ENCODE measurements around the gene LONP2.
"Not testable (repeated sequence)": the region's sequence is repeated elsewhere in the genome, so short reads cannot be mapped to it uniquely, and the experiment has no call there.

LONP2 gene

DNA sequence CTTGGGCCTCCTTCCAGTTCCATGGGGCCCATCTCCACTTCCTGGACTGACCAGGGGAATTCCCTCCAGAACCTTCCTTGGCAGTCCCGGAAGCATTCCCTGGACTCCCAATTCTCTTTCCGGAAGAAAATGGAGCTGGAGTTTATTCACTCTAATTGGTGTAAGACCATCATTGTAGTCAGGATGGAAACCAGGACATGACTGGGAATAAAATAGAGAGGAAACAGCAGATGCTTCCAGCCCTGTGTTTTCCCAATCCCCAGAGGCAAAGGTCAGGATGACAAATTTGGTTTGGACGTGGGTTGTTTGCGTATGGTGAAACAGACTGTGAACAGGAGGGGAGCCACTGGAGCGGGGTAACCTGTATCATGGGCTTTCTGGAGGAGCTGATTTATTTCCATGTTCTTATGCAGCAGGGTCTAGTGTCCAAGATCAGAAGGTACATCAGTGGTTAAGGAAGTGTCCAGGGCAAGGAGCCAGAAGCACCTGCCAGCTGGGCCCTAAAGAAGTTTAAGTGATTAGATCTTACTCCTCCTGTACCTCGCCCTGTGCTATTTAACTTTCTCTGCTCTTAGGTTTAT lies 8.5 kb upstream of the LONP2 start:
- no peak for DNase-seq

DNA sequence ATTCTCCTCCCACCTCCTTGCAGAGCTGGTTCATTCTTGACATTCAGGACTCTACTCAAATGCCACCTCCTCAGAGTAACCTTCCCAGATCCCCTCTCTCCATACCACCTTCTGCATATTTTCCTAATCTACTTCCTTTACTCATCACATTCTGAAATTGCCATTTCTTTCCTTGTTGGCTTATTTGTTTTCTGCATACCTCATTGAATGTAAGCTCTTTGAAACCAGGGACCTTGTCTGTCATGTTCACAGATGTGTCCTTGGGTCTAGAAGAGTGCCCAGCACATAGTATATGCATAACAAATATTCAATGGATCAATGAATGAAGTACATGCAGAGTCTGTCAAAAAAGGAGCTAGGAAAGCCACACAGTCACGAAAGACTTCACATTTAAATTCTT lies 7.8 kb upstream of the LONP2 start:
- no peak for DNase-seq

DNA sequence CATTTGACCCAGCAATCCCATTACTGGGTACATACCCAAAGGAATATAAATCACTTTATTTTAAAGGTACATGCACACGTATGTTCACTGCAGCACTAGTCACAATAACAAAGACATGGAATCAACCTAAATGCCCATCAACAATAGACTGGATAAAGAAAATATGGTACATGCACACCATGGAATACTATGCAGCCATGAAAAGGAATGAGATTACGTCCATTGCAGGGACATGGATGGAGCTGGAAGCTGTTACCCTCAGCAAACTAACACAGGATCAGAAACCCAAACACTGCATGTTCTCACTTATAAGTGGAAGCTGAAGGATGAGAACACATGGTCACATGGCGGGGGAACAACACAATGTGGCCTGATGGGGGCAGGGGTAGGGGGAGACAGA lies 4.0 kb upstream of the LONP2 start:
- DNase-seq: not testable (repeated sequence)

DNA sequence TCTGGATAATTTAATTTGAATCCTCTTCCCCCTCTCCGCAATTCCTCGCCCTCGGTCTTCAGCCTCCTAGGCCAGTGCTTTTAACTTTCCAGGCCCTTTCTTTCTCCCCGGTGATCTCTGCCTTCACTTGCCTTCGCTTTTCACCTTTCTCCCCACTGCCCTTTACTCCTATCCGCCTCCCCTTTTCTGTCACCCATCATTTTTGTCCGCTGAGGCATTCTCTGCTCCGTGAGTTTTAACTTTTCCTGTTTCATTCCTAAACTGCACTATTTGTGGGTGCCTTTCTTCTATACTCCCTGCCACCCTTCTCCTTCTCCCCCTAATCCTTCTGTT lies 729 bp downstream of the LONP2 start:
- no peak for DNase-seq

DNA sequence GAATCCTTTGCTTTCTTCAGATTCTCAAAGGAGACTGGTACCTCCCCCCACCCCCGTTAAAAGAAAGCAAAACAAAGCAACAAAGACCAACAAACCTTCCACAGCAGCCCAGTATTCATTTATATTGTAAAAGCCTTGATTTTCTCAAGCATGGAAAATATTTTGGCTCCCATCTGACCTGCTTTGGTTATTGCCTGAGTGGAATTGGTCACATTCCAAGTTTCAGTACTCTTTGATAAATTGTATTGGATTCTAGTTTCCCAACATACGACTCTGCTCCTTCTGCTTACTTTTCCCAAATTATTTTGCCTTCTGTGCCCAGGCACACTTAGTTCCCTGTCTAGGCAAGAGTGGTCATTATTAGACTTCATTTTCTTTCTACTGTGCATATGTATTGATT lies 2.0 kb downstream of the LONP2 start:
- DNase-seq: no peak

DNA sequence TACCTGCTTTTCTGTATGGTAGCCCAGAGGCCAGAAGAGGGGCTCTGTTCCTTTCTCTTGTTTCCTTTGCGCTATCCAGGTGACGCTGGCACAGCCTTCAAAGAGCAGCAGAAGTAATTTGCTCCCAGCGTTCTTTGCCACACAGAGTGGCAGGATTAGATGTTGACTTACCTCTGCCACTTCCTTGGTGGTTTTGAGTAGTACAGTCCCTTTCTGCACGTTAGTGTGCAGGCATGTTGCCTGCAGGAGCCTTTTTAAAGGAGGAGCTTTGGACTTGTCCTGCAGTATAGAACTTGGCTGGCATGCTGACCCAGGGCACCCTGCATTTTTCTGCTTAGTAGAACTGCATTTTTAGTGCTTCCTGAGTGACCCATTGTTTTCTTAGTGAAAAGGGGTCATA lies 3.2 kb downstream of the LONP2 start, which contains the start of gene ABCC11:
Gene ABCC11 (minus strand): TSS at position 229 of the 400 bp plus-strand sequence. CDS start 15,618 bp downstream, outside the sequence.
- no peak for DNase-seq

DNA sequence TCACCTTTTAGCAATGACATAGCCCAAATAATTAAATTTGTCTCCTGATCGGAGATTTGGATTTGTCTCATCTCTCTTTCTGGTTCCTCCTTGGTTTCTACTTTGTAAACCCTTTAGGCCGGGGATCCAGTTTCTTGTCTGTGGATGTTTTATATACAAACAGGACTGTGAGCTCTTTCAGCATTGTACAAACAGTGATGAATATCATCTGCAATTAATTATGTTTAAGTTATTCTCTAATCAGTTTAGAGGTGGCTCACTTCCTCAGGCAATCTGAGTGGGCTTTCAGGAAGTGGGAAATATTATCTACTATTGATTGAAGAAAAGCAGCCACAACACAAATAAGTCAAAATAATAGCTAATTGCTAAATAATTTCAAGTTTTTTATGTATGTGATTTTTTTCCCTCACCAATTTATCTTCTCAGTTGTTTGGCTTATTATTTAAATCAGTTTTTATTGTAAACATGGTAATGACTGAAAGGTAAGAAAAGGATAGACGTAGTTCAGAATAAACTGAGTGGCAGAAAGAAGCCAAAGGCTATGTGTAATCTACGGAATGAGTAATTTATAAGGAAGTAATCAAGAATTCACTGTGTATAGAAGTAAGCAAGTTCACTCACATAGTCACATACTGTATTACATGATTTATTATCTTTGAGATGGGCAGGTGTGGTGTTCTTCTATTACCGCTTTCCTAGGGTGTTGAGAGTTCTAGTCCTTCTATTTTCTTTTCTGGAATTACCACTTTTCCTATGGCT lies 6.6 kb downstream of the LONP2 start:
- DNase-seq: no peak

DNA sequence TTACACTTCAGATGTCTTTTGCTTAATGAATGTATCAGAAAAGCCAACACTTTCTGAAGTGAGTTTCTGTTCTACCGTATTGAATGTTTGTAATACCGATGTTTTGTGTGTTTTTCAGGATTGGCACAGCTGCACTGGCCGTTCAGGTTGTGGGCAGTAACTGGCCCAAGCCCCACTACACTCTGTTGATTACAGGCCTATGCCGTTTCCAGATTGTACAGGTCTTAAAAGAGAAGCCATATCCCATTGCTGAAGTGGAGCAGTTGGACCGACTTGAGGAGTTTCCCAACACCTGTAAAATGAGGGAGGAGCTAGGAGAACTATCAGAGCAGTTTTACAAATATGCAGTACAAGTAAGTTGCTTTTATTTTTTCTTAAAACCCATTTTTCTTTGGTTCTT lies 7.9 kb downstream of the LONP2 start:
- no peak for DNase-seq

DNA sequence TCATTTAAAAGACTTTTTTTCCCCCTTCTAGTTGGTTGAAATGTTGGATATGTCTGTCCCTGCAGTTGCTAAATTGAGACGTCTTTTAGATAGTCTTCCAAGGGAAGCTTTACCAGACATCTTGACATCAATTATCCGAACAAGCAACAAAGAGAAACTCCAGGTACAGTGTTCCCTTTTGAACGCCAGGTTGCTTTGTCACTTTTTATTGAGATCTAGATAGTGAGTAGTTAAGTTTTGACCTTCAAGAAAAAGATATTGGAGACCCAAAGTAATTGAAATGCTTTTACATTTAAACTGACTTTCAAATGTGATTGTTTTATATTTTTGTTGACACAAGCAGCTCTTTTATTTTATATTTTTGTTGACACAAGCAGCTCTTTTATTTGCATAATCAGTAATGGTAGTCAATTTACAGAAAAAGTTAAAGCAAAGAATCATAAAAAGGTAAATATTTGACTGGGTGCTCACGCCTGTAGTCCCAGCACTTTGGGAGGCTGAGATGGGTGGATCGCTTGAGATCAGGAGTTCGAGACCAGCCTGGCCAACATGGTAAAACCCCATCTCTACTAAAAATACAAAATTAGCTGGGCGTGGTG lies 12.6 kb downstream of the LONP2 start:
- DNase-seq: no peak

DNA sequence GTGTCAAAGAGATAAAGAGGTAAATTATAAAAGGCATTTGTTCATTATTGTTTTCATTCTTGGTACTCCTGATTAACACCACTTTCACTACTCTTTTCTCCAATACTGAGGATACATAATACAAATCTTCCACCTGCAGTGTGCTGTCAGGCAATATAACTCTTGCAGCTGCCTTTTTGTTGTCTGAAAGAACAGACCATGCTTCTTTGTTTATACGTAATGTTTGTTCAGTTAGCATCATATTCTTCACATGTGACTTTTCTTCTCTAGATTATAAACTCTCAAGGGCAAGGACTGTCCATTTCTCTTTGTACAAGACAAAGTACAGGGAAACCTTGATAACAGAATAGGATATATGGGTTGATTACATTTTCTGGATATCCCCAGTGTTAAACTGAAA lies 17.5 kb downstream of the LONP2 start:
- DNase-seq: no peak

DNA sequence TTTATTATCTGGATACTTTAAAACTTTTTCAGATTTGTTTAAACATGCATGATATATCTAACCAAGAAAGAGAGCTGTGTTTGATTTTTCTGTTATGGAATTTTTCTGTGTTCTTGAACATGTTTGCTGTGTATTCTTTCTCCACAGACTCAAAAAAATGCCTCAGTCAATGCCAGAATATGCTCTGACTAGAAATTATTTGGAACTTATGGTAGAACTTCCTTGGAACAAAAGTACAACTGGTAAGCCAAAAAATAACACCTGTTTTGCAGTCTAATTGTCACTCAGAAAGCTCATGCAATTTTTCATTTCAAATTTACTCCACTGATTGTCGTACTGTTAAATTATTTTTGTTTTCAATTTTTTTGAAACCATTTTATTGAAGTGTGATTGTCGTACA lies 18.5 kb downstream of the LONP2 start:
- no peak for DNase-seq

DNA sequence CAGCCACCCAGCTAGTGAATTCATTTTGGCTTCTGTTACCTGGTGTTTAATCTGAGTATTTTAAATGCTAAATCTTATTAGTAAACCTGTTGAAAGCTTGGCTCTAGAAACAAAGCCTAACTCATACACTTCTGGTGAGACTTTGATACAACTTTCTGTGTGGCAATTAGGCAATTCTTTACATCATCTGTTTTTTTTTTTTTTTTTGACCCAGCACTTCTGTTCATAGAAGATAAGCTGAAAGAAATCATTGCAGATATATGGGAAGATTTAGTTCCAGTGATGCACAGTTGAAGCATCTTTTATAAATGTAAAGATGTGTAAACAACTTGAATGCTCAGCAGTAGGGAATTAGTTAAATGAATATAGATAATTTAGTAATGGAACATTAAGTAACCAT lies 24.9 kb downstream of the LONP2 start:
- no peak for DNase-seq

DNA sequence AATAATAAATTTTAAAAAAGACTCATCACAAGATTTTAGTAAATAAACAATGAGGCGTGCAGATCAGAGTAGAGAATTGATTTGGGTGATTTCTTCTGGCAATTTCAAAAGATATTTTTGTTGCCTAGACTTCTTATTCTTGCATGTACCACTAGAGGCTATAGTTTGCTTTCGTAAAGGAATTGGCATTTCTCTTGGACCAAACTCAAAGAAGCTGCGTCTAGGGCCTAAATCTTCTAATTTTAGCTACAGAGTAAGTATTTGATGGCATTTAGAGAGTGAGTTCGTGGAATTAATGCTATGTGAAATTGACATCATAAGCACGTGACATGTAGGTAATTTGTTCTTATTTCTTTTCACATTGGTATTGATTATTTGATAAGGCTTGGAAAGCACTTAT lies 27.6 kb downstream of the LONP2 start:
- DNase-seq: no peak

DNA sequence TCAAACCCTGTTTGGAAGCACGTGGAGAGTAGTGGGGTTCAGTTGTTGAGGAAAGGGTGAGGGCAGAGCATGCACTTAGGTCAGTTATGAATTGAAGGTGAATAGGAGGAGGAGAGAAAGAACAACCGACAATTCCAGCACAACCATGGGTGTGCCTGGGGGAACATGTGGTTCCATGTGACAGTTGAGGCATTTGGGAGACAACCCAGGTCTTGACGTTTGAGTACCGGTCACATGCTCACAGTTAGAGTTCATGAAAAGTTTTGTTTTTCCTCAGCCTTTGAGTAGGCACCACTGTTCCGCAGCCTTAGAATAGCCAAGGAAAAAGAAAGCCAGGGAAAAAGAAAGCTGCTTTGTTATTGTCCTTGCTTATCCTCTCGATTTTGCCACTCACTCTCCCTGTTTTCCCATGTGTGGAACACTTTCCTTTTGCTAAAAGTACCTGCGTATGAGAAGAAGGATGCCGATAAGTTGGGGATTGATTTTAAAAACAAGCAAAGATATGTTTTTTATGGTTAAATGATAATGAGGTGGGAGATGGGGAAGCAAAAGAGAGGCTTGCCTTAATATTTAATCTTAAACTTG lies 28.8 kb downstream of the LONP2 start:
- no peak for DNase-seq

DNA sequence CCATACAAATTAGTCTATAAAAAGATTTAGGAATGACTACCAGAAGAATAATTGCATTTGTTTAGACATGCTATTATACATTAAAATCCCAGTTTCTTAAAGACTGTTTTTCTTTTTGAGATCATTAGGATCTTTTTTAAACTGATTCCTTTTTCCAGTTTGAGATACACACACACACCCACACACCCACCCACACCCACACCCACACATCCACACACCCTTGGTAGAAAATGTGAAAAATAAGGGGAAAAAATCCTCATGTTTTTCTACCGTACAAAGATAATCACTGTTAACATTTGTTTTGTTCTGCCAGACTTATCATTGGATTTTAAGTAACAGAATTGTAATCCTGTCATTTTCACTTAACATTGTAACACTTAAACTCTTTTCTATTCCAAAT lies 30.4 kb downstream of the LONP2 start:
- DNase-seq: no peak

DNA sequence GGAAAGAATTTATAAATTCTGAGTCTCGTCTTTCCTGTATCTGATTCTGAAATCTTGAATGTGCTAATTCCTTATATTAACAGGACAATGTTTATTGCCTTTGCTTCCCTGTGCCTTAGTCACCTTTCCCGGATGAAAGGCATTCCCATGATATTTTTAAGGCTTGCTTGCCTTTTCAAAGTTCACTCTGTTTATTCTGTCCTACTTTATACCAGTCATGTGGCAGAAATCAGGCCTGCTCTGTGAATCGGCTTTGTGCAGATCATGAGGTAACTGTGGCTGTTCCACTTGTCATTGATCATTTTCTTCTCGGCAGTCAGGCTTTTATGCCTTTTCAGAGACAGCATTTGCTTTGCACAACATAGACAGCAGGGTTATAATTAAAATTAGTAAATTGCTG lies 32.0 kb downstream of the LONP2 start:
- DNase-seq: no peak

DNA sequence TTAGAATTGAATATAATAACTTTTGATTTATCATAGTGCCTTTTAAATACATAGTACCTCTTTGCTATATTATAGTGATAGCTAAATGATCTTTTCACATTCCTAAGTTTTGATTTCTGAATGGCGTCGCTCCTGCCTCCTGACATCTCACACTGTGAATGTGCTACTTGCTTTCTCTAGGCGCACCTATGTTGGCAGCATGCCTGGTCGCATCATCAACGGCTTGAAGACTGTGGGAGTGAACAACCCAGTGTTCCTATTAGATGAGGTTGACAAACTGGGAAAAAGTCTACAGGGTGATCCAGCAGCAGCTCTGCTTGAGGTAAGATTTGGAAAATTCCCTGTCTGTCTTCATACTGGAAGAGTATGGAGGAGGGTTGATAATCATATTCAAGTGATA lies 33.1 kb downstream of the LONP2 start:
- DNase-seq: no peak

DNA sequence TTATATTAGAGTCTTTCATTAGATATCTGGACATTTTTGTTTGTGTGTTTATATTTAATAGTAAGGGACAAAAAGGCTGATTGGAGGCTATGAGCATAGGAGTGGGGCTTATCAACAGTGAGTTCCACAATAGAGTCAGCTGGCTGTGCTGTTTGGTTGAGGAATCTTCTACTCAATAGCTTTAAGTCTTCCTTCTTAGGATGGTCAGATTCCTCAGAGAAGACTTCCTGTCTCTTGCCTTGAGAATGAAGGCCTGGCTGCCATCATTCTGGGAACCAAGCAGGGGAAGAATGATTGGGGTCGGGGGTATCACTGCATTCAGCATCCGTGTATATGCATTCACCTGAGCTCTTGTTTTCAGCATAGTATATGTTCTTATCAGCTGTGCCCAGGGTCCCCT lies 35.1 kb downstream of the LONP2 start:
- no peak for DNase-seq

DNA sequence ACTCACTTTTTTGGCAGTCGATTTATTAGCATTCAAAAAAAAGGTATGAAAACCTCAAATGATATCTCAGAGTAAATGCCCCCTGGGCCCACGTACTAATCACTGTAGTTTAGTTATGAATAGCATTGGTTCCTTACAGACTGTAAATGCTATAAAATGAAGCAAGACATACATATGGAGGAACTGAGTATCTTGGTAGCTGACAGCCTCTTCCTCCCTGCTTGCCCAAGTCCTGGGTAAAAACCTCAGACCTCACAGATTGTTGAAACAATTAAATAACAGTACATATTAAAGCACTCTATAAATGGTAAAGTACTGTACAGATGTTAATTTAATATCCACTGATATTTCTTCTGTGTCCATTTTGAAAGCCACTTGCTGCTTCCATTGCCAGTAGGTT lies 36.4 kb downstream of the LONP2 start:
- no peak for DNase-seq

DNA sequence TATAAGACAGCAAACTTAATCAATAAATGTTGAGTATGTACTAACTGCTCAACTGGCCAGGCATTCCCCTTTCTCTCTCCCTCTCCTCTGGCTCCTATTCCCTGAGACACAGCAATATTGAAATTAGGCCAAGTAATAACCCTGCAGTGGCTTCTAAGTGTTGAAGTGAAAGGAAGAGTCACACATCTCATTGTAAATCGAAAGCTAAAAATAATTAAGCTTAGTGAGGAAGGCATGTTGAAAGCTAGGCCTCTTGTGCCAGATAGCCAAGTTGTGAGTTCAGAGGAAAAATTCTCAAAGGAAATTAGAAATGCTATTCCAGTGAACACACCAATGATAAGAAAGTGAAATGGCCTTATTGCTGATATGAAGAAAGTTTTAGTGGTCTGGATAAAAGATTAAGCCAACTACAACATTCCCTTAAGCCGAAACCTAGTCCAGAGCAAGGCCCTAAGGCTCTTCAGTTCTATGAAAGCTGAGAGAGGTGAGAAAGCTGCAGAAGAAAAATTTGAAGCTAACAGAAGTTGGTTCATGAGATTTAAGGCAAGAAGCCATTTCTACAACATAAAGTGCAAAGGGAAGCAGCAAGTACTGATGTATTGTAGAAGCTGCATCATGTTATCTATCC lies 38.6 kb downstream of the LONP2 start:
- DNase-seq: no peak

DNA sequence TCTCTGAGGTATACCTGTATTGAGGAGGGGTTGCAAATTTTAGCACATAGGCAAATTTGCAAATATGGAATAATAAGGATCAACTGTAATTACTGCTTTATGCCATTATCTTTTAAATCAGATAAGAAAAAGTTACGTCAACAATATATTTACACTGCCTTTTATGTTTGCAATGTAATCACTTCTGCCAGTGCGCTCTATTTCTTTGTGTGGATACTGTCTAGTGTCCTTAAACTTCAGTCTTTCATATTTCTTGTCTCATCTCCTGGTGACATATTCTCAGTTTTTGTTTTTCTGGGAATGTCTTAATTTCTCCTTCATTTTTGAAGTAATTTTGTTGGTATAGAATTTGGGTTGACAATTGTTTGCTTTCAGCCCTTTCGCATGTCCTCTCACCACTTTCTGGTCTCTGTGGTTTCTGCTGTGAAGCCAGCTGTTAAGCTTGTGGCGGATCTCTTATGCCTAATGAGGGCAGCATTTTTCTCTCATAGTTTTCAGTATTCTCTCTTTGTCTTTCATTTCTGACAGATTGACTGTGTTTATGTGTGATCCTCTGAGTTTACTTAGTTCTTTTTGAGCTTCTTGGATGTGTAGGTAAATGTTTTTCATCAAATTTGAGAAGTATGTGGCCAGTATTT lies 40.8 kb downstream of the LONP2 start:
- DNase-seq: peak; percentile 8

DNA sequence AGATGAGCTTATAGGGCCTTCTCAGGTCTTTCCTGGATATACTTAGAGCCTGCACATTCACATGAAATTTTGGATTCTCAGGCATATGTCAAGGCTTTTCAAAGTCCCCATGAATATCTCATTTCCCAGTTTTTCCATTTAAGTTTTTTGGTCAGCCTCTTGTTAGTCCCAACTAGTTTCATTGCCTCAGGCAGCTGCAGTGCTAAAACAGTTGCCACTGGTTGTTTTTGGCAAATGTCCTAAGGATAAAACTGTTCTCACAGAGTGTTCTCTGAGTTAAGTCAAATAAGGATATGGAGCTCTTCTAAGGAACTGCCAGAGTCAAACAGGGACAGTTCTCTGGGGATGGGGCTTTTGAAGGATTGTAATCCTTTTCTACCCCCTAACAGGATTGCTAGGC lies 43.1 kb downstream of the LONP2 start:
- DNase-seq: no peak

DNA sequence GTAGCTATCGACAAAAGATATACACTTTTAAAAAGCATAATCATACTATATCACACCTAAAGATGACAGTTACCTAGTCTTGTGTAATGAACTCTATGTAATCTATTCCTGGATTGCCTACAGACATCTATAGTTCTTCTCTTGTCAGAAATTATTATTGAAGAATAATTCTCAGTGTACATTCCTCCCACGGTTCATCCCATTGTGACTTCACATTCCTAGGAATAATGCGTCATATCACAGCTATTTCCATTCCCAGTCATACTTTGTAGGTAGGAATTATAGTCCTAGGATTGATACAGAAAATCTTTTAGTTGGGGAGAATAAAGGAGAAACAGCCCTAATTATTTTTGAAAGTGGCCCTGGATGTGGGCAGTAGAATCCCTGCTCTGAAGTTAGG lies 47.2 kb downstream of the LONP2 start:
- no peak for DNase-seq
